Measurements from ENCODE around the gene SOX3. TPM values are rescaled to one million over a fixed set of nuclear protein-coding genes. Genes with fewer than 3 reads are reported as not detected.

The SOX3 gene
- total and polyA plus RNA-seq, 12 donors: not detected

DNA sequence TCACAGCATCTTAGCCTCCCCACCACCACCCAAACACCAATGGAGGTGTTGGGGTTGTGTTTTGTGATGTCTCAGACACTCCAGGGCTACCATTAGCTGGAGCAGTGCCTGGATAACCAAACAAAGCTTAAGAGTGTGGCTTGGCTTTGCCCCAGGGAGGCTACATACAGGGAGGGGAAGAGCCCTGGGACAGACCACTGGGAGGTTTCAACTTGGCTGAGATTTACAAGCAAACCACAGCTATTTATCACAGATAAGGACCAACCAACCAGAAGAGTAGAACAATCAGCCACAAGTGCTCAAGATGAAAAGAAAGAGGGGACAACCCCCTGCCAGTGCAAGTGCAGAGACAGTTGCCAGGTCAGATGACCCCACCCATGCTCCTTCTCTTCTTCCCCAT is 24.1 kb downstream of the SOX3 start:
- DNase-seq (no peak), ATAC-seq (no peak)
- Histone ChIP-seq H3K36me3 (no peaks in the 10 kb centered on the region), H3K9me3 (peaks cover 0 to 4% (median 0%) of the 10 kb centered on the region in 11 donors), H3K4me1 (no peaks in the 10 kb centered on the region), H3K4me3 (no peak overlapping the region), H3K27ac (no peak overlapping the region), H3K27me3 (peaks cover 0 to 11% (median 0%) of the 10 kb centered on the region in 7 donors)
- intact Hi-C loops (cut with DNase I): no loop called here
- TF ChIP-seq, protein P1, sequence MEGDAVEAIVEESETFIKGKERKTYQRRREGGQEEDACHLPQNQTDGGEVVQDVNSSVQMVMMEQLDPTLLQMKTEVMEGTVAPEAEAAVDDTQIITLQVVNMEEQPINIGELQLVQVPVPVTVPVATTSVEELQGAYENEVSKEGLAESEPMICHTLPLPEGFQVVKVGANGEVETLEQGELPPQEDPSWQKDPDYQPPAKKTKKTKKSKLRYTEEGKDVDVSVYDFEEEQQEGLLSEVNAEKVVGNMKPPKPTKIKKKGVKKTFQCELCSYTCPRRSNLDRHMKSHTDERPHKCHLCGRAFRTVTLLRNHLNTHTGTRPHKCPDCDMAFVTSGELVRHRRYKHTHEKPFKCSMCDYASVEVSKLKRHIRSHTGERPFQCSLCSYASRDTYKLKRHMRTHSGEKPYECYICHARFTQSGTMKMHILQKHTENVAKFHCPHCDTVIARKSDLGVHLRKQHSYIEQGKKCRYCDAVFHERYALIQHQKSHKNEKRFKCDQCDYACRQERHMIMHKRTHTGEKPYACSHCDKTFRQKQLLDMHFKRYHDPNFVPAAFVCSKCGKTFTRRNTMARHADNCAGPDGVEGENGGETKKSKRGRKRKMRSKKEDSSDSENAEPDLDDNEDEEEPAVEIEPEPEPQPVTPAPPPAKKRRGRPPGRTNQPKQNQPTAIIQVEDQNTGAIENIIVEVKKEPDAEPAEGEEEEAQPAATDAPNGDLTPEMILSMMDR (IDR thresholded peaks at IDR 0.05): no peak

DNA sequence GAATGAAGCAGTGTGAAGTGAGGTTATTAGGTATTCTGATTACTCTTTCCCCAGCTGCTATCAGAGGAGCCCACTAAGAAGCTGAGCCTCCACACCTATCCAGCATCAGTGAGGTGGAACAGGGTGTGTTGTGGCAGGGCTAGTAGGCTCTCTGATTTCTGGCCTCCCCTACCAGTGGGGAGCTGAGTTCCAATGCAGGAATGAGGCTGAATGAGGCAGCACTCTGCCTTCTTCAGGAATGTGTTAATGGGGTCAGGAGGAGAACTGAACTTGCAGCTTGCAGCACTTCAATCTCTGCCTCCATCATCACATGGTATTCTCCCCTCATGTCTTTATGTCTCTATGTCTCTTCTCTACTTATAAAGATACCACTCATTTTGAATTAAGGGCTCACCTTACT is 26.9 kb downstream of the SOX3 start:
- no peak for DNase-seq
- intact Hi-C loops (cut with DNase I): no loop called here
- TF ChIP-seq, protein P1 (IDR thresholded peaks at IDR 0.05): no peak
- Histone ChIP-seq H3K9me3 (peaks cover 0 to 21% (median 0%) of the 10 kb centered on the region in 11 donors), H3K4me1 (no peaks in the 10 kb centered on the region), H3K27me3 (peaks cover 0 to 11% (median 0%) of the 10 kb centered on the region in 7 donors), H3K36me3 (no peaks in the 10 kb centered on the region), H3K4me3 (no peak overlapping the region), H3K27ac (no peak overlapping the region)
- no peak for ATAC-seq

DNA sequence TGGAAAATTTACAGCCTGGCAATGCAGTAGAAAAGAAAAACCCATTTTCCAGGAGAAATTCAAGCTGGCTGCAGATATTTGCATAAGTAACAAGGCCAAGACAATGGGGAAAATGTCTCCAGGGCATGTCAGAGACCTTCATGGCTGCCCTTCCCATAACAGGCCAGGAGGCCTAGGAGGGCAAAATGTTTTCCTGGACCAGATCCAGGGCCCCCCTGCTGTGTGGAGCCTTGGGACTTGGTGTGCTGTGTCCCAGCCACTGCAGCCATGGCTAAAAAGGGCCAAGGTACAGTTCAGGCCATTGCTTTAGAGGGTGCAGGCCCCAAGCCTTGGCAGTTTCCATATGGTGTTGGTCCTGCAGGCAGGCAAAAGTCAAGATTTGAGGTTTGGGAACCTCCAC is 29.8 kb downstream of the SOX3 start:
- no peak overlapping the region for H3K27ac ChIP-seq
- TF ChIP-seq, protein P1 (IDR thresholded peaks at IDR 0.05): no peak
- peaks cover 0 to 21% (median 0%) of the 10 kb centered on the region in 11 donors for H3K9me3 ChIP-seq
- H3K4me3 ChIP-seq: no peak overlapping the region
- H3K36me3 ChIP-seq: no peaks in the 10 kb centered on the region
- DNase-seq (no peak), ATAC-seq (no peak)
- H3K4me1 ChIP-seq: no peaks in the 10 kb centered on the region
- intact Hi-C loops (cut with DNase I): no loop called here
- peaks cover 0 to 11% (median 0%) of the 10 kb centered on the region in 7 donors for H3K27me3 ChIP-seq

DNA sequence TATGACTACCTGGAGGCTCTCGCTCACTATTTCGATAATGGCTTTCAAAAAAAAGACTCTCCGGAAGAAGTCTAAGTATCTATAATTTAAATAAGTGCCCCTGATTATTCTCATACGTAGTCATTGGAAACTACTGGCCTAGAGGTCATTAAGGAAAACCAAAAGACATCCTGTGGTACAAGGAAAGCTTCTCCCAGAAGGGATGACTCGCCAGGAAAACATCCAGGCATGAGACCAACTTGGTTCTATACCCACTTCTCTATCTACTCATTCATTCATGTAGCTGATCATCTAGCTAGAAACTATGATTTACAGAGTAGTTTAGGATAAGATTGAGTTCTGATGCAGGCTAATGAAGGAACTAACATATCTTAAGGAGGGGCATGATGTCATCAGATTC is 37.7 kb downstream of the SOX3 start:
- Histone ChIP-seq H3K4me3 (no peak overlapping the region), H3K27me3 (no peaks in the 10 kb centered on the region), H3K36me3 (no peaks in the 10 kb centered on the region), H3K27ac (no peak overlapping the region), H3K9me3 (no peaks in the 10 kb centered on the region), H3K4me1 (no peaks in the 10 kb centered on the region)
- DNase-seq: no peak
- no peak for ATAC-seq
- intact Hi-C loops (cut with DNase I): no loop called here
- WGBS, 2 donors: 77 to 81% methylated on average over 5 of the region's 5 CpGs
- TF ChIP-seq, protein P1 (IDR thresholded peaks at IDR 0.05): no peak

Other genes starting within 250 kb of the SOX3 start
- gene LINC00632, start 204.7 kb upstream of the SOX3 start, total RNA-seq: 100 to 1,000 TPM in 6 of 10 donors, 10 to 100 TPM in 4; 51.3 to 189 (median 118) TPM
- gene LINC00632, start 204.7 kb upstream of the SOX3 start, polyA plus RNA-seq: 1 to 10 TPM; 1.4 to 4.3 TPM

Data from heart right ventricle (tissue), 16 donors.